WERI-Rb-1 (cell line): ENCODE results near the gene RASEF.

ENCODE experiments used
- DNase-seq: peaks from one replicate; pipeline ENCODE4 v3.0.0-alpha.2; 2020
- H3K27ac ChIP-seq: fragments of 250-450 bp; sonication (Bioruptor Pico); 2 replicates; pipeline ENCODE4 v1.5.1; 2020; ENCODE audit warnings: mild to moderate bottlenecking, moderate library complexity
- H3K27me3 ChIP-seq: fragments of 250-450 bp; sonication (Bioruptor Pico); 2 replicates; pipeline ENCODE4 v1.5.1; 2021; ENCODE audit warnings: mild to moderate bottlenecking, low read depth, moderate library complexity; ENCODE audit not compliant: insufficient read depth, severe bottlenecking
- H3K36me3 ChIP-seq: fragments of 250-450 bp; sonication (Bioruptor Pico); 2 replicates; pipeline ENCODE4 v1.5.1; 2020; ENCODE audit warnings: mild to moderate bottlenecking, moderate library complexity
- H3K4me3 ChIP-seq: 2 replicates; pipeline ENCODE4 v1.5.1; 2011; ENCODE audit warnings: low read depth, mild to moderate bottlenecking, control low read depth, low read length
- H3K9me3 ChIP-seq: fragments of 250-450 bp; sonication (Bioruptor Pico); 2 replicates; pipeline ENCODE4 v1.5.1; 2021; ENCODE audit warnings: mild to moderate bottlenecking, moderate library complexity; ENCODE audit not compliant: severe bottlenecking
- CTCF ChIP-seq: IDR thresholded peaks from 2 replicates; pipeline ENCODE4 v1.5.1; 2011; ENCODE audit warnings: low read depth, mild to moderate bottlenecking, control low read depth, inconsistent platforms, low read length

RASEF gene

GRCh38 chr9:83029531-83030137 is 33.3 kb downstream of the RASEF start:
- no peaks in the 10 kb centered on the region for H3K27me3 ChIP-seq
- no peaks in the 10 kb centered on the region for H3K9me3 ChIP-seq
- H3K36me3 ChIP-seq, result no peaks in the 10 kb centered on the region
- H3K4me3 ChIP-seq, result no peak overlapping the region
- no peak for TF ChIP-seq CTCF
- DNase-seq, result no peak
- no peak overlapping the region for H3K27ac ChIP-seq

- Histone ChIP-seq H3K9me3 (no peaks in the 10 kb centered on the region), H3K27ac (no peak overlapping the region), H3K4me3 (no peak overlapping the region), H3K27me3 (no peaks in the 10 kb centered on the region), H3K36me3 (no peaks in the 10 kb centered on the region)
- TF ChIP-seq CTCF, result no peak
- DNase-seq, result no peak
Measured at GRCh38 chr9:83027153-83027891, 35.6 kb downstream of the RASEF start.

GRCh38 chr9:83024506-83025125 is 38.3 kb downstream of the RASEF start:
- no peaks in the 10 kb centered on the region for H3K27me3 ChIP-seq
- H3K4me3 ChIP-seq, result no peak overlapping the region
- TF ChIP-seq CTCF, result no peak
- H3K27ac ChIP-seq, result no peak overlapping the region
- H3K36me3 ChIP-seq, result no peaks in the 10 kb centered on the region
- no peaks in the 10 kb centered on the region for H3K9me3 ChIP-seq
- DNase-seq, result no peak

- Histone ChIP-seq H3K4me3 (no peak overlapping the region), H3K9me3 (no peaks in the 10 kb centered on the region), H3K27ac (no peak overlapping the region), H3K27me3 (no peaks in the 10 kb centered on the region), H3K36me3 (no peaks in the 10 kb centered on the region)
- no peak for TF ChIP-seq CTCF
- no peak for DNase-seq
Measured at GRCh38 chr9:83023151-83023550, 39.8 kb downstream of the RASEF start.

GRCh38 chr9:83020864-83021263 is 42.1 kb downstream of the RASEF start:
- H3K27ac ChIP-seq, result no peak overlapping the region
- no peaks in the 10 kb centered on the region for H3K36me3 ChIP-seq
- H3K27me3 ChIP-seq, result no peaks in the 10 kb centered on the region
- no peak overlapping the region for H3K4me3 ChIP-seq
- no peaks in the 10 kb centered on the region for H3K9me3 ChIP-seq
- no peak for DNase-seq
- TF ChIP-seq CTCF, result no peak
